HCT116 (cell line): ENCODE data around the gene AP2A1. TPM values are rescaled to one million over a fixed set of nuclear protein-coding genes. Genes with fewer than 3 reads are reported as not detected.

Experiments used
- ATAC-seq: fragments of 200-7000 bp; cut with Tn5 transposase; 2 replicates; pipeline ENCODE4 v1.9.1; 2020; ENCODE audit warnings: mild to moderate bottlenecking, moderate library complexity
- BruUV-seq: library from RNA; stranded (reverse); fragments of 400-500 nt; replicated peaks from 2 replicates; lab custom pipeline; 2021; lab: Mats Ljungman, UMichigan
- CTCF ChIA-PET: fragments of 300-600 bp; sonication (Branson Sonifier 250); formaldehyde crosslinking; loops from one replicate; lab custom pipeline; 2021; ENCODE audit warnings: antibody characterized with exemption; lab: Charles Lee
- POLR2A ChIA-PET: fragments of 300-600, 350-600 bp; sonication (Branson Sonifier 250); formaldehyde crosslinking; loops from one replicate; lab custom pipeline; 2021; ENCODE audit warnings: antibody characterized with exemption; lab: Charles Lee
- RAD21 ChIA-PET, 2 experiments: fragments of 300-600 bp; sonication (Branson Sonifier 250); formaldehyde crosslinking; loops; one replicate each; lab custom pipeline; 2023; ENCODE audit warnings: low total read pairs in 2 of 2; ENCODE audit not compliant: uncharacterized antibody in 2 of 2, unreplicated experiment in 2 of 2, low non-redundant PET in 1 of 2; lab: Charles Lee
- DNase-seq: peaks from one replicate; pipeline ENCODE4 v3.0.0-alpha.2; 2010; ENCODE audit warnings: low read depth, low spot score
- H2AFZ ChIP-seq: fragments of 200-600 bp; shearing (Covaris generic), sonication (generic); 2 replicates; pipeline ENCODE4 v1.6.1; 2017; ENCODE audit warnings: low read depth, mixed run types, mixed read lengths, antibody characterized with exemption, low read length; ENCODE audit not compliant: poor library complexity, severe bottlenecking
- H3K27ac ChIP-seq: 2 replicates; pipeline ENCODE4 v1.5.1; 2012; ENCODE audit warnings: low read depth, low read length
- H3K27me3 ChIP-seq: fragments of 200-600 bp; sonication (generic); 2 replicates; pipeline ENCODE4 v1.6.1; 2016; ENCODE audit warnings: mixed run types, low read length, mixed read lengths; ENCODE audit not compliant: insufficient read depth
- H3K36me3 ChIP-seq, 2 experiments: fragments of 200-500 bp in 1 of 2; fragments of 200-600 bp in 1 of 2; sonication (Bioruptor generic) in 1 of 2; sonication (generic) in 1 of 2; 2 replicates each; pipeline versions ENCODE4 v1.5.1 to v1.6.1; 2014 to 2016; ENCODE audit warnings: low read length in 2 of 2, inconsistent platforms in 1 of 2, mixed read lengths in 1 of 2, mixed run types in 1 of 2; ENCODE audit not compliant: insufficient read depth in 2 of 2, control insufficient read depth in 1 of 2
- H3K4me1 ChIP-seq, 2 experiments: fragments of 200-600 bp in 1 of 2; sonication (generic) in 1 of 2; 2 replicates each; pipeline versions ENCODE4 v1.5.1 to v1.6.1; 2012 to 2017; ENCODE audit warnings: low read length in 2 of 2, inconsistent platforms in 1 of 2, mild to moderate bottlenecking in 1 of 2, mixed read lengths in 1 of 2, mixed run types in 1 of 2, moderate library complexity in 1 of 2; ENCODE audit not compliant: insufficient read depth in 2 of 2, control insufficient read depth in 1 of 2
- H3K4me2 ChIP-seq: fragments of 200-600 bp; sonication (generic); 2 replicates; pipeline ENCODE4 v1.6.1; 2017; ENCODE audit warnings: mixed run types, low read length, mixed read lengths
- H3K4me3 ChIP-seq, 2 experiments: fragments of 200-600 bp in 1 of 2; sonication (generic) in 1 of 2; replicated peaks in 1 of 2; 2 replicates each; pipeline ENCODE4 v1.5.1; 2011 to 2016; ENCODE audit warnings: low read length in 2 of 2, control low read depth in 1 of 2, low read depth in 1 of 2, mild to moderate bottlenecking in 1 of 2, mixed read lengths in 1 of 2, mixed run types in 1 of 2
- H3K79me2 ChIP-seq: fragments of 200-600 bp; sonication (generic); 2 replicates; pipeline ENCODE4 v1.6.1; 2017; ENCODE audit warnings: mild to moderate bottlenecking, mixed run types, low read length, moderate library complexity, mixed read lengths; ENCODE audit not compliant: insufficient read depth
- H3K9ac ChIP-seq: fragments of 200-600 bp; sonication (generic); 2 replicates; pipeline ENCODE4 v1.6.1; 2016; ENCODE audit warnings: low read length, mixed read lengths
- H3K9me2 ChIP-seq: fragments of 200-600 bp; sonication (generic), shearing (Covaris generic); 2 replicates; pipeline ENCODE4 v1.6.1; 2017; ENCODE audit warnings: mixed run types, mild to moderate bottlenecking, moderate library complexity; ENCODE audit not compliant: insufficient read depth
- H3K9me3 ChIP-seq, 2 experiments: fragments of 200-500 bp in 1 of 2; fragments of 200-600 bp in 1 of 2; sonication (Bioruptor generic) in 1 of 2; sonication (generic) in 1 of 2; 2 replicates each; pipeline ENCODE4 v1.6.1; 2014 to 2017; ENCODE audit warnings: low read length in 2 of 2, mixed read lengths in 2 of 2, inconsistent platforms in 1 of 2, low read depth in 1 of 2, mild to moderate bottlenecking in 1 of 2, mixed run types in 1 of 2, moderate library complexity in 1 of 2; ENCODE audit not compliant: control insufficient read depth in 1 of 2, insufficient read depth in 1 of 2
- H4K20me1 ChIP-seq: fragments of 200-600 bp; sonication (generic), shearing (Covaris generic); 2 replicates; pipeline ENCODE4 v1.6.1; 2017; ENCODE audit warnings: mixed run types, mild to moderate bottlenecking, moderate library complexity; ENCODE audit not compliant: insufficient read depth
- CBX3 ChIP-seq: IDR thresholded peaks from 2 replicates; pipeline ENCODE4 v1.6.1; 2012; ENCODE audit warnings: low read depth
- EGR1 ChIP-seq: IDR thresholded peaks from 2 replicates; pipeline ENCODE4 v1.6.1; 2012; ENCODE audit warnings: low read depth
- ELF1 ChIP-seq: IDR thresholded peaks from 2 replicates; pipeline ENCODE4 v1.6.1; 2012; ENCODE audit warnings: low read depth, borderline replicate concordance
- EZH2phosphoT487 ChIP-seq: fragments of 200-600 bp; IDR thresholded peaks from 2 replicates; pipeline ENCODE4 v1.6.1; 2018; ENCODE audit warnings: antibody characterized with exemption, borderline replicate concordance
- JUND ChIP-seq: IDR thresholded peaks from 2 replicates; pipeline ENCODE4 v1.6.1; 2012
- POLR2A ChIP-seq: IDR thresholded peaks from 2 replicates; pipeline ENCODE4 v1.7.0; 2011; ENCODE audit warnings: borderline replicate concordance; ENCODE audit not compliant: insufficient read depth, insufficient read length; ENCODE audit errors: extremely low read depth
- REST ChIP-seq: IDR thresholded peaks from 2 replicates; pipeline ENCODE4 v1.6.1; 2012; ENCODE audit warnings: low read depth
- SP1 ChIP-seq: IDR thresholded peaks from 2 replicates; pipeline ENCODE4 v1.6.1; 2012; ENCODE audit warnings: low read depth
- TCF7L2 ChIP-seq: IDR thresholded peaks from 2 replicates; pipeline ENCODE4 v1.7.0; 2011; ENCODE audit warnings: borderline replicate concordance, inconsistent platforms; ENCODE audit not compliant: insufficient read depth, insufficient read length; ENCODE audit errors: extremely low read depth
- intact Hi-C: fragments of 100-400 bp; cut with micrococcal nuclease; formaldehyde crosslinking; loops from 2 replicates; pipeline ENCODE4 v1.10.0; 2022
- total RNA-seq: library from RNA; stranded (reverse); gene quantifications from one replicate; pipeline ENCODE4 v1.2.1, GENCODE V29; 2021; ENCODE audit not compliant: unreplicated experiment
- TF ChIP-seq, protein P1 (sequence below): IDR thresholded peaks from 2 replicates; pipeline ENCODE4 v1.6.1; 2012
- TF ChIP-seq, protein P2 (sequence below): IDR thresholded peaks from 2 replicates; pipeline ENCODE4 v1.6.1; 2011; ENCODE audit warnings: mild to moderate bottlenecking, low read length, moderate library complexity; ENCODE audit not compliant: insufficient replicate concordance; ENCODE audit errors: extremely low read depth

The AP2A1 gene
- total RNA-seq, 1 experiment from 2014 or later, result 102 TPM

GRCh38 chr19:49793561-49793840, 26.7 kb downstream of the AP2A1 start:
- H3K36me3 ChIP-seq, result peaks cover 17 to 34% of the 10 kb centered on the region in 2 experiments
- intact Hi-C loops, result no loop called here
- peak overlapping the region; percentile 64 for H3K4me2 ChIP-seq
- no peaks in the 10 kb centered on the region for H3K27me3 ChIP-seq
- RAD21 ChIA-PET, result no interaction called here
- peaks cover 3 to 14% of the 10 kb centered on the region in 2 experiments; a peak in 3 of 4 replicates for H3K4me1 ChIP-seq
- no peak overlapping the region for H2AFZ ChIP-seq
- no peaks in the 10 kb centered on the region for H3K9me3 ChIP-seq
- peak overlapping the region; percentile 35; the same call in 1 of the 2 replicates for H3K9ac ChIP-seq
- no TSS peak for BruUV-seq
- no peaks in the 10 kb centered on the region for H3K79me2 ChIP-seq
- peak; percentile 89 for ATAC-seq
- TF ChIP-seq CBX3, result no peak
- TF ChIP-seq, protein P1, sequence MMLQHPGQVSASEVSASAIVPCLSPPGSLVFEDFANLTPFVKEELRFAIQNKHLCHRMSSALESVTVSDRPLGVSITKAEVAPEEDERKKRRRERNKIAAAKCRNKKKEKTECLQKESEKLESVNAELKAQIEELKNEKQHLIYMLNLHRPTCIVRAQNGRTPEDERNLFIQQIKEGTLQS, result no peak
- TF ChIP-seq SP1, result peak; percentile 25; the same call in 1 of the 2 replicates
- H4K20me1 ChIP-seq, result no peaks in the 10 kb centered on the region
- H3K4me3 ChIP-seq, result no peak overlapping the region
- peak overlapping the region; percentile 57 for H3K27ac ChIP-seq
- CTCF ChIA-PET, result interaction anchor here (0.7 to 1.2 kb wide), 2 partner anchors 11 to 126 kb away, joined by 3 read pairs; no protein-coding TSS in a partner anchor
- DNase-seq, result no peak
- no peaks in the 10 kb centered on the region for H3K9me2 ChIP-seq
- POLR2A ChIA-PET, result interaction anchor here (1.1 kb wide), 1 partner anchor 152 kb away, joined by 4 read pairs; the partner anchor contains the start of gene SCAF1

DNA sequence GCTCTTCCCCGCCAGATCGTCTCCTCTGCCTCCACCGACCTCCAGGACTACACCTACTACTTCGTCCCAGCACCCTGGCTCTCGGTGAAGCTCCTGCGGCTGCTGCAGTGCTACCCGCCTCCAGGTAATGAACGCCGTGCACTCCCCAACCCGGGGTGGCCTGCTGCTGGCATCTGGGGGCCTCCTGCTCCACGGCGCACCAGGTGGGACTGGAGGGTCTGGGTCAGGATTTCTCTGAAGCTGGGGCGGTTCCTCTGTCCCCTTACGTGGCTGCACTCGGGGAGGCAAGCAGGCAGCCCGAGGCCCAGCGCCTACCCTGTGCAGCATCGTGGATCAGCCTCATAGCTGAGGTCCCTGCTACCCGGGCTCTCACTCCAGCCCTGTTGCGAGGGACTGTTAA, 28.8 kb downstream of the AP2A1 start:
- no peak overlapping the region for H2AFZ ChIP-seq
- DNase-seq (no peak), ATAC-seq (no peak)
- no peak overlapping the region for H3K4me2 ChIP-seq
- H3K9ac ChIP-seq, result no peak overlapping the region
- H3K4me1 ChIP-seq, result peaks cover 3 to 14% of the 10 kb centered on the region in 2 experiments; a peak in 3 of 4 replicates
- BruUV-seq, result no TSS peak
- POLR2A ChIA-PET, result no interaction called here
- H3K27me3 ChIP-seq, result no peaks in the 10 kb centered on the region
- H3K27ac ChIP-seq, result no peak overlapping the region
- intact Hi-C loops, result no loop called here
- H3K9me3 ChIP-seq, result no peaks in the 10 kb centered on the region
- H4K20me1 ChIP-seq, result no peaks in the 10 kb centered on the region
- TF ChIP-seq ELF1, result no peak
- no peak for TF ChIP-seq JUND
- TF ChIP-seq EGR1, result no peak
- TF ChIP-seq, protein P2, sequence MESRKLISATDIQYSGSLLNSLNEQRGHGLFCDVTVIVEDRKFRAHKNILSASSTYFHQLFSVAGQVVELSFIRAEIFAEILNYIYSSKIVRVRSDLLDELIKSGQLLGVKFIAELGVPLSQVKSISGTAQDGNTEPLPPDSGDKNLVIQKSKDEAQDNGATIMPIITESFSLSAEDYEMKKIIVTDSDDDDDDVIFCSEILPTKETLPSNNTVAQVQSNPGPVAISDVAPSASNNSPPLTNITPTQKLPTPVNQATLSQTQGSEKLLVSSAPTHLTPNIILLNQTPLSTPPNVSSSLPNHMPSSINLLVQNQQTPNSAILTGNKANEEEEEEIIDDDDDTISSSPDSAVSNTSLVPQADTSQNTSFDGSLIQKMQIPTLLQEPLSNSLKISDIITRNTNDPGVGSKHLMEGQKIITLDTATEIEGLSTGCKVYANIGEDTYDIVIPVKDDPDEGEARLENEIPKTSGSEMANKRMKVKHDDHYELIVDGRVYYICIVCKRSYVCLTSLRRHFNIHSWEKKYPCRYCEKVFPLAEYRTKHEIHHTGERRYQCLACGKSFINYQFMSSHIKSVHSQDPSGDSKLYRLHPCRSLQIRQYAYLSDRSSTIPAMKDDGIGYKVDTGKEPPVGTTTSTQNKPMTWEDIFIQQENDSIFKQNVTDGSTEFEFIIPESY, result no peak
- no peak for TF ChIP-seq REST
- no peak for TF ChIP-seq TCF7L2
- TF ChIP-seq EZH2phosphoT487, result no peak
- no peak for TF ChIP-seq POLR2A
- H3K4me3 ChIP-seq, result no peak overlapping the region
- CTCF ChIA-PET, result no interaction called here
- no peaks in the 10 kb centered on the region for H3K79me2 ChIP-seq
- H3K36me3 ChIP-seq, result peaks cover 32 to 35% of the 10 kb centered on the region in 2 experiments
- RAD21 ChIA-PET, result no interaction called here
- H3K9me2 ChIP-seq, result no peaks in the 10 kb centered on the region
